Measurements from ENCODE around the gene NMT1.

The NMT1 gene

DNA sequence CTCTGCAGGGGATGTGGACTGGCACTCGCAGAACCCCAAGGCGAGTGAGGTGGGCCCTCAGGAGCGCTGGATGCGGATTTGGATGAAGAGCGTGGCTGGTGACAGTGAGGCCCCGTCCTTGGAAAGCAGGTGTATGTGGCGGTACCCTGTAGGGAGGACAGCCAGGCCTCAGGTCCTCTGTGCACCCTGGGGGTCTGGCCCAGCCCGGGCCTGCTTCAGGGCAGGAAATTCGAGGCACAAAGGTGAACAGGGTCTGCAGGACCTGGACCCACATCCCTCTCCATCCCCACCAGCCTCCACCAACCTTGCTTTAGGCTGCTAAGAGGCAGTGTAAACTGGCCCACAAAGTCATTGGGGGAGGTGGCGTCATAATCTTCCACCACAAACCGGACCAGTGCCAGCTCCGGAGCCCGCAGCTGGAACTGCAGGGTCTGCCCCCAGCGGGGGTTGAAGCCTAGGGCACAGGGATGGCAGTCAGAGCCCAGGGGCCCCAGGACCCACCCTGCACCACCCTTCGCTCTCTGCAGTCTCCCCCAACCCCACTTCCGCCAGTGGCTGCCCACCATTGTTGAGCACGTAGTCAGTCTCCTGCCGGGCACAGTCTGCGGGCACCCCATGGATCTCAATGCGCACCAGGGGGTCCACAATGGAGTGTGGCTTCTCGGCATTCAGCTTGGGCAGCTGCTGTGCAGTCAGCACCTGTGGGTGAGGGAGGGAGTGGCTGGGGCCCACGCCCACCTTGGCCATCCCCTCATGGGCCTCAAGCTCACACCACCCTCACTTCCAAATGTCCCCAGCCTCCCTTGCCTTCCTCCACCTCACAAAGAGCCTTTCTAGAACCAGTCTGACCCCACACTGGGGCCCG lies 51.7 kb downstream of the NMT1 start:
- ChIA-PET CTCF (interaction anchor here (1.0 to 1.8 kb wide), 3 partner anchors 14 to 85 kb away, joined by 4 to 9 read pairs (median 8); partner anchors contain the start of gene ACBD4), POLR2A (interaction anchor here (1.1 to 1.5 kb wide), 2 partner anchors 15 to 50 kb away, joined by 3 to 4 read pairs; no protein-coding TSS in a partner anchor)
- peak; percentile 49; the same call in 1 of the 2 replicates for TF ChIP-seq ZNF600 (tag by site-specific recombination; IDR thresholded peaks at IDR 0.05)
- no peak for TF ChIP-seq GFI1B (tag by site-specific recombination; IDR thresholded peaks at IDR 0.05)
- peak; percentile 17; the same call in 1 of the 2 replicates for TF ChIP-seq ZFHX2 (tag by site-specific recombination; conservative IDR thresholded peaks at IDR 0.05)
- peak; percentile 65 for TF ChIP-seq KLF1 (tag by site-specific recombination; IDR thresholded peaks at IDR 0.05)
- TF ChIP-seq, protein P1, sequence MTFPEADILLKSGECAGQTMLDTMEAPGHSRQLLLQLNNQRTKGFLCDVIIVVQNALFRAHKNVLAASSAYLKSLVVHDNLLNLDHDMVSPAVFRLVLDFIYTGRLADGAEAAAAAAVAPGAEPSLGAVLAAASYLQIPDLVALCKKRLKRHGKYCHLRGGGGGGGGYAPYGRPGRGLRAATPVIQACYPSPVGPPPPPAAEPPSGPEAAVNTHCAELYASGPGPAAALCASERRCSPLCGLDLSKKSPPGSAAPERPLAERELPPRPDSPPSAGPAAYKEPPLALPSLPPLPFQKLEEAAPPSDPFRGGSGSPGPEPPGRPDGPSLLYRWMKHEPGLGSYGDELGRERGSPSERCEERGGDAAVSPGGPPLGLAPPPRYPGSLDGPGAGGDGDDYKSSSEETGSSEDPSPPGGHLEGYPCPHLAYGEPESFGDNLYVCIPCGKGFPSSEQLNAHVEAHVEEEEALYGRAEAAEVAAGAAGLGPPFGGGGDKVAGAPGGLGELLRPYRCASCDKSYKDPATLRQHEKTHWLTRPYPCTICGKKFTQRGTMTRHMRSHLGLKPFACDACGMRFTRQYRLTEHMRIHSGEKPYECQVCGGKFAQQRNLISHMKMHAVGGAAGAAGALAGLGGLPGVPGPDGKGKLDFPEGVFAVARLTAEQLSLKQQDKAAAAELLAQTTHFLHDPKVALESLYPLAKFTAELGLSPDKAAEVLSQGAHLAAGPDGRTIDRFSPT (tag by site-specific recombination; IDR thresholded peaks at IDR 0.05): peak; percentile 15; the same call in 1 of the 2 replicates
- TF ChIP-seq ZBTB1 (tag by site-specific recombination; IDR thresholded peaks at IDR 0.05): no peak
- TF ChIP-seq, protein P2, sequence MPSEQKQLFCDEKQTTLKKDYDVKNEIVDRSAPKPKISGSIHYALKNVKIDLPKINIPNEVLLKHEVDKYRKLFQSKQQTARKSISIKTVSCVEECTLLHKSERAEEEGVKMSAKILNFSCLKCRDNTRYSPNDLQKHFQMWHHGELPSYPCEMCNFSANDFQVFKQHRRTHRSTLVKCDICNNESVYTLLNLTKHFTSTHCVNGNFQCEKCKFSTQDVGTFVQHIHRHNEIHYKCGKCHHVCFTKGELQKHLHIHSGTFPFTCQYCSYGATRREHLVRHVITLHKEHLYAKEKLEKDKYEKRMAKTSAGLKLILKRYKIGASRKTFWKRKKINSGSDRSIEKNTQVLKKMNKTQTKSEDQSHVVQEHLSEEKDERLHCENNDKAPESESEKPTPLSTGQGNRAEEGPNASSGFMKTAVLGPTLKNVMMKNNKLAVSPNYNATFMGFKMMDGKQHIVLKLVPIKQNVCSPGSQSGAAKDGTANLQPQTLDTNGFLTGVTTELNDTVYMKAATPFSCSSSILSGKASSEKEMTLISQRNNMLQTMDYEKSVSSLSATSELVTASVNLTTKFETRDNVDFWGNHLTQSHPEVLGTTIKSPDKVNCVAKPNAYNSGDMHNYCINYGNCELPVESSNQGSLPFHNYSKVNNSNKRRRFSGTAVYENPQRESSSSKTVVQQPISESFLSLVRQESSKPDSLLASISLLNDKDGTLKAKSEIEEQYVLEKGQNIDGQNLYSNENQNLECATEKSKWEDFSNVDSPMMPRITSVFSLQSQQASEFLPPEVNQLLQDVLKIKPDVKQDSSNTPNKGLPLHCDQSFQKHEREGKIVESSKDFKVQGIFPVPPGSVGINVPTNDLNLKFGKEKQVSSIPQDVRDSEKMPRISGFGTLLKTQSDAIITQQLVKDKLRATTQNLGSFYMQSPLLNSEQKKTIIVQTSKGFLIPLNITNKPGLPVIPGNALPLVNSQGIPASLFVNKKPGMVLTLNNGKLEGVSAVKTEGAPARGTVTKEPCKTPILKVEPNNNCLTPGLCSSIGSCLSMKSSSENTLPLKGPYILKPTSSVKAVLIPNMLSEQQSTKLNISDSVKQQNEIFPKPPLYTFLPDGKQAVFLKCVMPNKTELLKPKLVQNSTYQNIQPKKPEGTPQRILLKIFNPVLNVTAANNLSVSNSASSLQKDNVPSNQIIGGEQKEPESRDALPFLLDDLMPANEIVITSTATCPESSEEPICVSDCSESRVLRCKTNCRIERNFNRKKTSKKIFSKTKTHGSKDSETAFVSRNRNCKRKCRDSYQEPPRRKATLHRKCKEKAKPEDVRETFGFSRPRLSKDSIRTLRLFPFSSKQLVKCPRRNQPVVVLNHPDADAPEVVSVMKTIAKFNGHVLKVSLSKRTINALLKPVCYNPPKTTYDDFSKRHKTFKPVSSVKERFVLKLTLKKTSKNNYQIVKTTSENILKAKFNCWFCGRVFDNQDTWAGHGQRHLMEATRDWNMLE (tag by site-specific recombination; conservative IDR thresholded peaks at IDR 0.05; ENCODE audit: low read depth): no peak
- TF ChIP-seq ZIC2 (tag by site-specific recombination; IDR thresholded peaks at IDR 0.05): peak; percentile 23; the same call in 1 of the 2 replicates
- no peak for TF ChIP-seq ZNF324 (tag by site-specific recombination; IDR thresholded peaks at IDR 0.05)
- peak; percentile 46; the same call in 1 of the 2 replicates for TF ChIP-seq KLF9 (tag by site-specific recombination; IDR thresholded peaks at IDR 0.05; ENCODE audit: low read depth)
- Histone ChIP-seq H3K4me3 (ENCODE audit: low read depth, low read length) (no peak overlapping the region), H3K36me3 (ENCODE audit: control insufficient read depth in 2 of 2, insufficient read depth in 1 of 2, low read length in 2 of 2) (peaks cover 0 to 55% of the 10 kb centered on the region in 2 experiments; a peak in 1 of 3 replicates), H3K4me1 (ENCODE audit: control insufficient read depth, insufficient read depth, low read length) (no peaks in the 10 kb centered on the region), H3K9me3 (ENCODE audit: control insufficient read depth, insufficient read depth, low read depth, low read length) (no peaks in the 10 kb centered on the region), H3K27ac (ENCODE audit: extremely low read depth, low read depth, low read length) (no peak overlapping the region)

DNA sequence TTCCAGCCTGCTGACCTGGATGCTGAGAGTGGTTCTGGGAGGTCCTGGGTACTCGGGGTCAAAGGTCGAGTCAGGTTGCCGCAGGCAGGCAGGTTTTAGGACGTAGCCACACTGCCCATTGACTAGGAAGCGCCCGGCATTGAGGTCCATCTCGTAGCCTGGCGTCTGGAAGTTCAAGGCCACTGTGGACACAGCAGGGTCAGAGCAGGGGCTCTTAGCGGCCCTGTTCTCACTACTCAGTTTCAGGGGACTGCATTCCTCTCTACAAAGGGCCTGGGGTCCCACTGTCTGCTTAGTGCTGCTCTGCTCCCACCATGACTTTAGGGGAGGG lies 52.3 kb downstream of the NMT1 start:
- POLR2A ChIA-PET: no interaction called here

More for the DNA sequence above, 52.3 kb downstream of the NMT1 start:
- H3K27ac ChIP-seq (ENCODE audit: extremely low read depth, low read depth, low read length): no peak overlapping the region
- no peak for TF ChIP-seq KLF8 (tag by site-specific recombination; IDR thresholded peaks at IDR 0.05)
- TF ChIP-seq BCL11B (tag by site-specific recombination; IDR thresholded peaks at IDR 0.05; ENCODE audit: low read depth): 0 out of 2 replicates have a peak, but pooled peaks have one; percentile 38
- no peak for TF ChIP-seq ZNF514 (tag by site-specific recombination; IDR thresholded peaks at IDR 0.05)
- no peak for TF ChIP-seq ZNF146 (tag by site-specific recombination; IDR thresholded peaks at IDR 0.05)
- TF ChIP-seq MZF1 (tag by site-specific recombination; IDR thresholded peaks at IDR 0.05; ENCODE audit: borderline replicate concordance): no peak
- H3K4me1 ChIP-seq (ENCODE audit: control insufficient read depth, insufficient read depth, low read length): no peaks in the 10 kb centered on the region
- CTCF ChIA-PET: interaction anchor here (0.9 kb wide), 1 partner anchor 193 kb away, joined by 3 read pairs; no protein-coding TSS in a partner anchor
- H3K36me3 ChIP-seq (ENCODE audit: control insufficient read depth in 2 of 2, insufficient read depth in 1 of 2, low read length in 2 of 2): peaks cover 0 to 55% of the 10 kb centered on the region in 2 experiments; a peak in 1 of 3 replicates
- H3K4me3 ChIP-seq (ENCODE audit: low read depth, low read length): no peak overlapping the region
- H3K9me3 ChIP-seq (ENCODE audit: control insufficient read depth, insufficient read depth, low read depth, low read length): no peaks in the 10 kb centered on the region

Measured in HEK293 (cell line).